SK-N-SH (cell line): ENCODE results near the gene AKR1A1.

Experiments used
- CTCF ChIP-seq: fragments of 200-600 bp; sonication (generic); IDR thresholded peaks from 2 replicates; pipeline ENCODE4 v1.6.1; 2017; ENCODE audit warnings: antibody characterized with exemption, mild to moderate bottlenecking, moderate library complexity
- ELF1 ChIP-seq: IDR thresholded peaks from 2 replicates; pipeline ENCODE4 v1.4.0; 2012
- EP300 ChIP-seq, 2 experiments: IDR thresholded peaks; 2 replicates each; pipeline versions ENCODE4 v1.4.0 to v1.6.1; 2012; ENCODE audit warnings: borderline replicate concordance in 1 of 2, low read depth in 1 of 2, low read length in 1 of 2
- GATA2 ChIP-seq: sonication (generic); formaldehyde crosslinking; IDR thresholded peaks from 2 replicates; pipeline ENCODE4 v1.5.0; 2020; ENCODE audit warnings: mild to moderate bottlenecking, missing genetic modification reagents
- JUND ChIP-seq: IDR thresholded peaks from 2 replicates; pipeline ENCODE4 v1.4.0; 2012
- NRF1 ChIP-seq: IDR thresholded peaks from 2 replicates; pipeline ENCODE4 v1.6.1; 2012; ENCODE audit warnings: low read depth, mild to moderate bottlenecking, low read length
- PBX3 ChIP-seq: IDR thresholded peaks from 2 replicates; pipeline ENCODE4; 2012
- REST ChIP-seq: IDR thresholded peaks from 2 replicates; pipeline ENCODE4 v1.6.1; 2012; ENCODE audit warnings: mild to moderate bottlenecking, low read depth, low read length, moderate library complexity
- RFX5 ChIP-seq: IDR thresholded peaks from 2 replicates; pipeline ENCODE4 v1.6.1; 2012; ENCODE audit warnings: mild to moderate bottlenecking, improper control_type of control experiment, low read length
- YY1 ChIP-seq: IDR thresholded peaks from 2 replicates; pipeline ENCODE4 v1.4.0; 2012; ENCODE audit warnings: low read depth, mild to moderate bottlenecking

- TF ChIP-seq JUND, result no peak
- peak; percentile 84 for TF ChIP-seq RFX5
- TF ChIP-seq REST, result no peak
- peak; percentile 43 for TF ChIP-seq NRF1
- TF ChIP-seq PBX3, result no peak
- no peak for TF ChIP-seq EP300 (IDR thresholded peaks at IDR 0.05; ENCODE audit: borderline replicate concordance in 1 of 2, low read depth in 1 of 2, low read length in 1 of 2)
- peak; percentile 88 for TF ChIP-seq YY1
- no peak for TF ChIP-seq ELF1
- TF ChIP-seq CTCF, result peak; percentile 37; the same call in 1 of the 2 replicates
- TF ChIP-seq GATA2 (CRISPR knock-in tag), result no peak
Measured at GRCh38 chr1:45584351-45585109, 33.9 kb downstream of the AKR1A1 start.
